HL-60 (cell line): ENCODE data around the gene VPS26C.

ENCODE experiments used
- GABPA ChIP-seq: IDR thresholded peaks from 2 replicates; pipeline ENCODE4 v1.6.1; 2012; ENCODE audit warnings: low read depth
- POLR2AphosphoS5 ChIP-seq: IDR thresholded peaks from 2 replicates; pipeline ENCODE4 v1.6.1; 2012; ENCODE audit warnings: low read depth

GRCh38 chr21:37195059-37195458, 72.1 kb downstream of the VPS26C start:
- TF ChIP-seq POLR2AphosphoS5 (no peak), GABPA (no peak)
